Naive thymus-derived CD4-positive, alpha-beta T cell (primary cell): ENCODE results near the gene BEST4. TPM values are rescaled to one million over a fixed set of nuclear protein-coding genes. Genes with fewer than 3 reads are reported as not detected.
"Not testable (repeated sequence)": the region's sequence is repeated elsewhere in the genome, so short reads cannot be mapped to it uniquely, and the experiment has no call there.

Experiments used
- ATAC-seq: fragments of 150-1000 bp; cut with Tn5 transposase; 2 replicates; pipeline ENCODE4 v1.10.0; 2021; ENCODE audit warnings: mild to moderate bottlenecking, moderate library complexity
- CTCF ChIA-PET: fragments of 350-600 bp; sonication (Branson Sonifier 250); formaldehyde crosslinking; loops from one replicate; lab custom pipeline; 2021; ENCODE audit warnings: antibody characterized with exemption; lab: Charles Lee
- POLR2A ChIA-PET: fragments of 350-600 bp; sonication (Branson Sonifier 250); formaldehyde crosslinking; loops from one replicate; lab custom pipeline; 2021; ENCODE audit warnings: antibody characterized with exemption, inconsistent platforms; lab: Charles Lee
- DNase-seq, 9 donors: peaks; one replicate each; pipeline versions ENCODE4 v3.0.0 to v3.0.0-alpha.2; 2020 to 2022; ENCODE audit warnings: mixed read lengths in 1 of 9
- H3K27ac ChIP-seq: one replicate; pipeline ENCODE4 v1.7.0; 2013; ENCODE audit warnings: mild to moderate bottlenecking, low read depth, low read length, moderate library complexity
- H3K27me3 ChIP-seq, 2 donors: one replicate each; pipeline ENCODE4 v1.7.0; 2013; ENCODE audit warnings: low read length in 2 of 2, mild to moderate bottlenecking in 2 of 2, moderate library complexity in 2 of 2; ENCODE audit not compliant: control insufficient read depth in 2 of 2, insufficient read depth in 2 of 2
- H3K36me3 ChIP-seq, 3 experiments: 1 replicate in 2 of 3; 2 replicates in 1 of 3; pipeline ENCODE4 v1.7.0; 2013; ENCODE audit warnings: low read length in 3 of 3, mild to moderate bottlenecking in 3 of 3, moderate library complexity in 1 of 3; ENCODE audit not compliant: insufficient read depth in 3 of 3, control insufficient read depth in 2 of 3
- H3K4me1 ChIP-seq, 2 donors: one replicate each; pipeline ENCODE4 v1.7.0; 2013; ENCODE audit warnings: low read length in 2 of 2, mild to moderate bottlenecking in 2 of 2, moderate library complexity in 1 of 2; ENCODE audit not compliant: control insufficient read depth in 2 of 2, insufficient read depth in 2 of 2
- H3K4me3 ChIP-seq: 2 replicates; pipeline ENCODE4 v1.7.0; 2013; ENCODE audit warnings: mild to moderate bottlenecking, low read length
- H3K9me3 ChIP-seq, 3 experiments: 1 replicate in 2 of 3; 2 replicates in 1 of 3; pipeline ENCODE4 v1.7.0; 2013; ENCODE audit warnings: low read length in 3 of 3; ENCODE audit not compliant: control insufficient read depth in 2 of 3
- H3K27ac Mint-ChIP-seq, 9 donors: one replicate each; pipeline ENCODE4 v1.8.0; 2020 to 2022; ENCODE audit warnings: mixed read lengths in 9 of 9, mild to moderate bottlenecking in 8 of 9, moderate library complexity in 5 of 9, inconsistent platforms in 2 of 9
- H3K27me3 Mint-ChIP-seq, 5 donors: one replicate each; pipeline ENCODE4 v1.8.0; 2021 to 2022; ENCODE audit warnings: mixed read lengths in 5 of 5, mild to moderate bottlenecking in 1 of 5
- H3K36me3 Mint-ChIP-seq, 5 donors: one replicate each; pipeline ENCODE4 v1.8.0; 2020 to 2022; ENCODE audit warnings: mixed read lengths in 5 of 5, mild to moderate bottlenecking in 3 of 5, inconsistent platforms in 1 of 5
- H3K4me1 Mint-ChIP-seq, 7 donors: one replicate each; pipeline ENCODE4 v1.8.0; 2020 to 2022; ENCODE audit warnings: mixed read lengths in 7 of 7, mild to moderate bottlenecking in 3 of 7, inconsistent platforms in 1 of 7
- H3K4me3 Mint-ChIP-seq, 10 donors: one replicate each; pipeline ENCODE4 v1.8.0; 2020 to 2022; ENCODE audit warnings: mild to moderate bottlenecking in 10 of 10, mixed read lengths in 10 of 10, moderate library complexity in 6 of 10, inconsistent platforms in 2 of 10
- H3K9me3 Mint-ChIP-seq, 11 donors: one replicate each; pipeline ENCODE4 v1.8.0; 2020 to 2022; ENCODE audit warnings: mixed read lengths in 11 of 11, mild to moderate bottlenecking in 4 of 11, inconsistent platforms in 1 of 11, moderate library complexity in 1 of 11
- intact Hi-C, 2 donors: fragments of 100-400 bp; cut with micrococcal nuclease; formaldehyde crosslinking; loops; one replicate each; pipeline ENCODE4 v1.15.1; 2023
- polyA plus RNA-seq, 2 donors: library from polyadenylated mRNA; unstranded; fragments of 300-500 nt; fragmentation: Illumina TruSeq; gene quantifications; one replicate each; pipeline ENCODE4 v1.2.3, GENCODE V29; 2021
- total RNA-seq, 6 experiments: library from RNA in 5 of 6; stranded (reverse) in 5 of 6; gene quantifications; 1 replicate in 5 of 6; 2 replicates in 1 of 6; pipeline ENCODE4 v1.2.3 and lab custom pipeline; 2021 to 2026

BEST4 gene
- total and polyA plus RNA-seq, 7 experiments from 2014 or later, result 0.72 to 1.4 (median 0.95) TPM; not detected in 1

DNA sequence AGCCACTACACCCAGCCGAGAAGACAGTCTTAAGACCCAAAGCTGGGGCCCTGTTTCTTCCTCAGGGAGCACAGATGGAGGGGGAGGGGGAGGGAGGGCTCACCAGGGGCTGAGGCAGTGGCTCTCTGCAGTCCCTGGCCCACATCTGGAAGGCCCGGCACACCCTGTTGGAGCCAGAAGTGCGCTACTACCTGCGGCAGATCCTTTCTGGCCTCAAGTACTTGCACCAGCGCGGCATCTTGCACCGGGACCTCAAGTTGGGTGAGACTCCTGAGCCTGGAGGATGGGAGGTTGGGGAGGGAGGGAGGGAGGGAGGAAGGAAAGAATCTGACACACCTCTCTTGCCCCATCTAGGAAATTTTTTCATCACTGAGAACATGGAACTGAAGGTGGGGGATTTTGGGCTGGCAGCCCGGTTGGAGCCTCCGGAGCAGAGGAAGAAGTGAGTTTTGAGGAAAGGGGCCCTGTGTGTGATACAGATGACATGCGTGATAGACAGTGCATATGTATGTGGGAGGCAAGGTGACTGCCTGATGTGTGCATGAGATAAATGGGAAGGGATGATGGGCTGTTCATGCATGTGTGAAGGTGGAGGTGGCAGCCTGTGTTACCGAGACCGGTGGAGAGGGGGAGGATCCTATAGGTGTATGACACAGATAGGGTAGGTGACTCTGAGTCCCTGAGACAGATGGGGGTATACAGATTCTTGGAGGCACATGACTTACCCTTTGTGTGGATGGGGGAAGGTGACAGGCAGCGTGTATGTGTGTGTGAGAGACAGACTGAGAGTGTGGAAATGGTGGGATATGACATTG, 13.7 kb upstream of the BEST4 start:
- H3K4me1 Mint-ChIP-seq, result peaks cover 19 to 52% (median 38%) of the 10 kb centered on the region in 7 donors
- Histone ChIP-seq H3K4me1 (peaks cover 19 to 28% of the 10 kb centered on the region in 2 donors), H3K27ac (peak overlapping the region; percentile 94), H3K27me3 (no peaks in the 10 kb centered on the region), H3K4me3 (peak overlapping the region; percentile 66), H3K36me3 (peaks cover 14 to 45% (median 18%) of the 10 kb centered on the region in 3 experiments), H3K9me3 (no peaks in the 10 kb centered on the region)
- H3K27ac Mint-ChIP-seq, result peak overlapping the region; percentile 84 to 98 (median 93)
- peaks cover 0 to 2% (median 0%) of the 10 kb centered on the region in 11 donors for H3K9me3 Mint-ChIP-seq
- peak overlapping the region; percentile 85 to 97 (median 92) for H3K4me3 Mint-ChIP-seq
- DNase-seq (peak in 4 of 9 donors; percentile 33 to 62 (median 50)), ATAC-seq (no peak)
- ChIA-PET CTCF (interaction anchor here (0.6 to 3.1 kb wide), 5 partner anchors 7 to 26 kb away, joined by 5 to 44 read pairs (median 11); partner anchors contain the start of genes BTBD19 and RPS8), POLR2A (interaction anchor here (0.6 to 18.7 kb wide), 14 partner anchors 10 to 210 kb away, joined by 3 to 709 read pairs (median 14); partner anchors contain the start of genes BEST4, BTBD19, EIF2B3 and HECTD3)
- H3K27me3 Mint-ChIP-seq, result no peaks in the 10 kb centered on the region
- peaks cover 11 to 40% (median 29%) of the 10 kb centered on the region in 5 donors for H3K36me3 Mint-ChIP-seq
- intact Hi-C loops, result loop anchor here (1.0 to 10.0 kb wide), 13 partner anchors 8 to 885 kb away; partner anchors contain the start of genes GPBP1L1 (in 2 of the 2), RNU5D-1 (in 2 of the 2), RPS8 (in 2 of the 2) and TESK2 (in 2 of the 2)

DNA sequence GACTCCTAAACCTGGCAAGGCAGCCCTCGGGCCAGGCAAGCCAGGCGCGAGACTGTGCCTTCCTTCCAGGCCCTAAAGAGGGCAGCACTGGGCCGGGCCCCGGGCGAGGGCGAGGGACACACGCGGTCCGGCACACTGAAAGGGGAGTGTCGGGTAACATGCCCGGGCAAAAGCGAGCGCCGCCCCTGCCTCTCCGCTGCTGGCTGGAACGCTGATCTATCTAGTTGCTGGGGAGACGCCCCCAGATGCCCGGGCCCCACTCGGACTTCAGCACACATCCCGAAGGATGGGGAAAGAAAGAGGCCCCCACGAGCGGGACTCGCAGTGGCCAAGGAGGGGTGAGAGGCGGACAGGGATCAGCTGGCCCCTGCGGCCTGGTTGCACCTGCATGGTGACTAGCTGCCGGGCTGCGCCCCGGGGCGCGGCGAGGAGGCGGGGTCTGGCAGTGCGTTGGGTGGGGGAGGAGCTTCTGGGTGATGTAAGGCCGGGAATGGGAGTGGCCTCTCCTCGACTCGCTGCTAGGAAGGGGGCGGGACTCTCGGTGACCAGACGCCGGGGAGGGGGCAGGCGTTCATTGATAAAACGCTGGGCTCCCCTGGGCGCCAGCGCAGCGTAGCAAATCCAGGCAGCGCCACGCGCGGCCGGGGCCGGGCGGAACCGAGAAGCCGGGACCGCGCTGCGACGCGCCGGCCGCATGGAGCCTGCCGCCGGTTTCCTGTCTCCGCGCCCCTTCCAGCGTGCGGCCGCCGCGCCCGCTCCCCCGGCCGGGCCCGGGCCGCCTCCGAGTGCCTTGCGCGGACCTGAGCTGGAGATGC, 12.0 kb upstream of the BEST4 start, which contains the start of gene PLK3:
Gene PLK3, plus strand, starts transcription at position 608 of the 815 bp plus-strand sequence. Its CDS starts 87 bp downstream, at position 695.
- H3K4me3 ChIP-seq, result peak within 1 kb of the TSS; percentile 66
- DNase-seq (peak; percentile 93 to 99 (median 98)), ATAC-seq (peak; percentile 92)
- peaks cover 17 to 24% of the 10 kb centered on the region in 2 donors for H3K4me1 ChIP-seq
- Mint-ChIP-seq H3K4me3 (peak within 1 kb of the TSS; percentile 85 to 98 (median 93)), H3K27ac (peak within 1 kb of the TSS; percentile 84 to 99 (median 98)), H3K4me1 (peaks cover 19 to 43% (median 33%) of the 10 kb centered on the region in 7 donors), H3K9me3 (no peaks in the 10 kb centered on the region), H3K27me3 (no peaks in the 10 kb centered on the region), H3K36me3 (peaks cover 11 to 28% (median 21%) of the 10 kb centered on the region in 5 donors)
- peak within 1 kb of the TSS; percentile 94 for H3K27ac ChIP-seq
- intact Hi-C loops, result loop anchor here (2.0 to 10.0 kb wide), 12 partner anchors 25 to 887 kb away; partner anchors contain the start of genes GPBP1L1 (in 2 of the 2), RNU5D-1 (in 2 of the 2), RPS8 (in 2 of the 2) and TESK2 (in 2 of the 2)
- ChIA-PET POLR2A (interaction anchor here (0.6 to 18.7 kb wide), 26 partner anchors 10 to 884 kb away, joined by 3 to 709 read pairs (median 8); partner anchors contain the start of genes AKR1A1, BEST4, BTBD19 and EIF2B3), CTCF (interaction anchor here (0.7 to 3.1 kb wide), 16 partner anchors 9 to 506 kb away, joined by 3 to 44 read pairs (median 6); partner anchors contain the start of genes BEST4, BTBD19, HECTD3 and RPS8)
- no peaks in the 10 kb centered on the region for H3K27me3 ChIP-seq
- peaks cover 7 to 30% (median 18%) of the 10 kb centered on the region in 3 experiments for H3K36me3 ChIP-seq
- H3K9me3 ChIP-seq, result no peaks in the 10 kb centered on the region

GRCh38 chr1:44798481-44799365, 10.8 kb upstream of the BEST4 start:
- no peaks in the 10 kb centered on the region for H3K9me3 ChIP-seq
- peak overlapping the region in 8 of 10 donors; percentile 11 to 96 (median 54) for H3K4me3 Mint-ChIP-seq
- peak overlapping the region; percentile 94 for H3K27ac ChIP-seq
- H3K27me3 ChIP-seq, result no peaks in the 10 kb centered on the region
- peaks cover 11 to 23% (median 15%) of the 10 kb centered on the region in 5 donors for H3K36me3 Mint-ChIP-seq
- no peak for ATAC-seq
- H3K4me1 ChIP-seq, result peaks cover 17 to 24% of the 10 kb centered on the region in 2 donors
- CTCF ChIA-PET, result interaction anchor here (0.8 to 2.3 kb wide), 4 partner anchors 9 to 44 kb away, joined by 5 to 7 read pairs (median 5); partner anchors contain the start of gene PTCH2
- H3K27ac Mint-ChIP-seq, result peak overlapping the region; percentile 36 to 99 (median 98)
- intact Hi-C loops, result loop anchor here in 1 of 2 donors (2.0 kb wide), 1 partner anchor 38 kb away; no protein-coding TSS in a partner anchor
- peaks cover 15 to 35% (median 26%) of the 10 kb centered on the region in 7 donors for H3K4me1 Mint-ChIP-seq
- no peaks in the 10 kb centered on the region for H3K27me3 Mint-ChIP-seq
- peak in 1 of 9 donors; percentile 7 for DNase-seq
- POLR2A ChIA-PET, result interaction anchor here (0.6 to 18.7 kb wide), 12 partner anchors 13 to 505 kb away, joined by 3 to 709 read pairs (median 10); partner anchors contain the start of genes BTBD19, HECTD3, RPS8 and UROD
- peaks cover 5 to 19% (median 10%) of the 10 kb centered on the region in 3 experiments for H3K36me3 ChIP-seq
- H3K4me3 ChIP-seq, result no peak overlapping the region
- H3K9me3 Mint-ChIP-seq, result no peaks in the 10 kb centered on the region

DNA sequence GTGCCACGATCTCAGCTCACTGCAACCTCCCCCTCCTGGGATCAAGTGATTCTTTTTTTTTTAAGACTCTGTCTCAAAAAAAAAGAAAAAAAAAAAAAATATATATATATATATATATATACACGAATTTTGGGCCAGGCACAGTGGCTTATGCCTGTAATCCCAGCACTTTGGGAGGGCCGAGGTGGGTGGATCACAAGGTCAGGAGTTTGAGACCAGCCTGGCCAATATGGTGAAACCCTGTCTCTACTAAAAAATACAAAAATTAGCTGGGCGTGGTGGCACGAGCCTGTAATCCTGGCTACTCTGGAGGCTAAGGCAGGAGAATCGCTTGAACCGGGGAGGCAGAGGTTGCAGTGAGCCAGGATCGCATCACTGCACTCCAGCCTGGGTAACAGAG, 9.9 kb upstream of the BEST4 start:
- Histone ChIP-seq H3K36me3 (peaks cover 1 to 10% (median 4%) of the 10 kb centered on the region in 3 experiments), H3K4me1 (peaks cover 11 to 16% of the 10 kb centered on the region in 2 donors)
- H3K27ac ChIP-seq, CTCF ChIA-PET, H3K9me3 ChIP-seq, DNase-seq, H3K4me3 ChIP-seq, H3K27me3 ChIP-seq, H3K27me3 Mint-ChIP-seq, H3K4me3 Mint-ChIP-seq, ATAC-seq, H3K9me3 Mint-ChIP-seq: not testable (repeated sequence)
- intact Hi-C loops, result loop anchor here in 1 of 2 donors (2.0 kb wide), 1 partner anchor 39 kb away; no protein-coding TSS in a partner anchor
- Mint-ChIP-seq H3K36me3 (peaks cover 6 to 16% (median 9%) of the 10 kb centered on the region in 5 donors), H3K27ac (peak overlapping the region in 3 of 9 donors; percentile 22 to 93 (median 63)), H3K4me1 (peaks cover 10 to 30% (median 20%) of the 10 kb centered on the region in 7 donors)
- POLR2A ChIA-PET, result interaction anchor here (1.5 to 18.7 kb wide), 6 partner anchors 11 to 214 kb away, joined by 5 to 709 read pairs (median 10); partner anchors contain the start of genes BTBD19, HECTD3 and UROD
